Measurements from ENCODE around the gene MEIKIN.

Gene MEIKIN

DNA sequence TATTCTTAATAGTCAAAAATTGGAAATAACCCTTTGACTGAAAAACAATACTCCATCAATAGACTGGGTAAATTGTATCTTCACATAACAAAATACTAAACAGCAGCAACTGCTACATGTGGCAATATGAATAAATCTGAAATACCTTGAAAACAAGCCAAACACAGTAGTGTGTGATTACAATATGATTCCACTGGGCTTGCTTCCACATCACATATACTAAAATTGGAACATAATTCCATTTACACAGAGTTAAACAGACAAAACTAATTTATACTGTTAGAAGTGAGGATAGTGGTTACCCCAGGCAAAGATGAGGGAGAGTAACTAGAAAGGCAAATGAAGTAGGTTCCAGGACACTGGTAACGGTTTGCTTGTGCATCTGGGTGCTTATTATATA lies 169.0 kb downstream of the MEIKIN start:
- no peaks in the 10 kb centered on the region for H3K27me3 ChIP-seq (ENCODE audit: insufficient read depth, low read length)
- no peaks in the 10 kb centered on the region for H3K9me3 ChIP-seq (ENCODE audit: insufficient read depth, low read depth, low read length)
- H3K4me1 ChIP-seq (ENCODE audit: insufficient read depth, low read length) = no peaks in the 10 kb centered on the region
- no peak overlapping the region for H3K9ac ChIP-seq (ENCODE audit: low read depth, low read length)
- H3K27ac ChIP-seq (ENCODE audit: low read length) = no peak overlapping the region
- no peak overlapping the region for H3K4me3 ChIP-seq (ENCODE audit: low read length)
- no peaks in the 10 kb centered on the region for H3K36me3 ChIP-seq (ENCODE audit: insufficient read depth, low read depth, low read length)

DNA sequence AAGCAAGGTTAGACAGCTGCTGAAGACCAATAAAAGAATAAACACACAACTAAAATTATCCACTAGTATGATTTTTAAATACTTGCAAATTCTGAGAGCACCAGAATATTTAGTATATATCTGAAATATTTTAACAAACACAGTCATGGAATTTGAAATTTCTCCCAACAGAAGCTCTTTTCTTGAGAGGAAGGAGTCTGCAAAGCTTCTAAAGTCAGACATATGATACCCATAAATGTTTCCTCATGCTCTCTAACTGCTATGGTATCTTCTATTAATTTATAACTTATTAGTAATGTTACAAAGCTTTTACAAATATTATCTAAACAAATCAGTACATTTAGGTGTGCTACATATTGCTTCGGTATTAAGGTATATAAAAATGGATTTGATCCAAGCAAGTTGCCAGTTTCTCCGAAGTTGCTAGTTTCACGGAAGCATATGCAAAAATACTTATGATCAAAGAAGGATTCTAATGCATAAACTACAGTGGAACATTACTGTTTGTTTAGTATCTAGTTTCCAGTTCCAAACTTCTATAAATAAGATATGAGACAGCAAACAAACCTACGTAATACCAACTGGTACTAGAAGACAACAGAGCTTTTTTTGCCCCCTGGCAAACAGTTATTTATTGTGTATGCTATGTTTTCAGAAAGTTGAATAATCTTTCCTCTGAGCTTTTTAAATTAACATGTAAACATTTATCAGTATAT lies 170.7 kb downstream of the MEIKIN start:
- Histone ChIP-seq H3K9ac (ENCODE audit: low read depth, low read length) (no peak overlapping the region), H3K4me3 (ENCODE audit: low read length) (no peak overlapping the region), H3K4me1 (ENCODE audit: insufficient read depth, low read length) (no peaks in the 10 kb centered on the region), H3K27ac (ENCODE audit: low read length) (no peak overlapping the region), H3K27me3 (ENCODE audit: insufficient read depth, low read length) (no peaks in the 10 kb centered on the region), H3K36me3 (ENCODE audit: insufficient read depth, low read depth, low read length) (no peaks in the 10 kb centered on the region), H3K9me3 (ENCODE audit: insufficient read depth, low read depth, low read length) (no peaks in the 10 kb centered on the region)

DNA sequence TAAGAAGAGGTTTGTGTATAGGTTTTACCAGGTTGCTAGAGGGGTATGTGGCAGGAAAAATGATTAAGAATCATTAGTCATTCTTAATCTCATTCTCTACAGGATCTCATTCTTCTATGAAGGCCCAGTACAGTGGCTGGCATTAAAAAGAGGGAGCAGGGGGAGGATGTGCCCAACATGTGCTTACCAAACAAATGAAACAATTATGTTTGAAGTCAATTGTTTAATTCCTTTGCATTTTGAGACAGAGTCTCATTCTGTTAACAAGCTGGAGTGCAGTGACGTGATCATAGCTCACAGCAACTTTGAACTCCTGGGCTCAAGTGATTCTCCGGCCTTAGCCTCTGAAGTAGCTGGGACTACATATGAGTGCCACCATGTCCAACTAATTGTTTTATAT lies 171.7 kb downstream of the MEIKIN start:
- Histone ChIP-seq H3K9me3 (ENCODE audit: insufficient read depth, low read depth, low read length) (no peaks in the 10 kb centered on the region), H3K36me3 (ENCODE audit: insufficient read depth, low read depth, low read length) (no peaks in the 10 kb centered on the region), H3K4me1 (ENCODE audit: insufficient read depth, low read length) (no peaks in the 10 kb centered on the region), H3K27ac (ENCODE audit: low read length) (no peak overlapping the region), H3K4me3 (ENCODE audit: low read length) (no peak overlapping the region), H3K27me3 (ENCODE audit: insufficient read depth, low read length) (no peaks in the 10 kb centered on the region), H3K9ac (ENCODE audit: low read depth, low read length) (no peak overlapping the region)

DNA sequence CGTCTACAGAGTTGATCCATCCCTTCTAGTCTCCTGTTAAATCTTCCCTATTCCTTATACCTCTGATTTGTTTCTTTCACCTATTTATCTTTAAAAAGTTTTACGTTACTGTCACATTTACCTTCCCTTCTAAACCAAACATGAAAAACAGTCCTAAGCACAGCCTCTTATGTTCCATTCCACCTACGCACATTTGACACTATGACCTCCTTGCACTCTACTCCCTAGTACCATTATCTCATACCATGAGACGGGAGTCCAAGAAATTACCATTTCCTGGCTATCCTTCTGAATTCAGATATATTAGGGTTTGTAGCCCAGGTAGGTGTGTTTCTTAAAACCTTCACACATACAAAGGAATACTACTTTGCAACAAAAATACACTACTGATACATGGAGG lies 173.8 kb downstream of the MEIKIN start:
- Histone ChIP-seq H3K36me3 (ENCODE audit: insufficient read depth, low read depth, low read length) (no peaks in the 10 kb centered on the region), H3K4me1 (ENCODE audit: insufficient read depth, low read length) (no peaks in the 10 kb centered on the region), H3K27me3 (ENCODE audit: insufficient read depth, low read length) (no peaks in the 10 kb centered on the region), H3K9ac (ENCODE audit: low read depth, low read length) (no peak overlapping the region), H3K4me3 (ENCODE audit: low read length) (no peak overlapping the region), H3K9me3 (ENCODE audit: insufficient read depth, low read depth, low read length) (no peaks in the 10 kb centered on the region), H3K27ac (ENCODE audit: low read length) (no peak overlapping the region)

DNA sequence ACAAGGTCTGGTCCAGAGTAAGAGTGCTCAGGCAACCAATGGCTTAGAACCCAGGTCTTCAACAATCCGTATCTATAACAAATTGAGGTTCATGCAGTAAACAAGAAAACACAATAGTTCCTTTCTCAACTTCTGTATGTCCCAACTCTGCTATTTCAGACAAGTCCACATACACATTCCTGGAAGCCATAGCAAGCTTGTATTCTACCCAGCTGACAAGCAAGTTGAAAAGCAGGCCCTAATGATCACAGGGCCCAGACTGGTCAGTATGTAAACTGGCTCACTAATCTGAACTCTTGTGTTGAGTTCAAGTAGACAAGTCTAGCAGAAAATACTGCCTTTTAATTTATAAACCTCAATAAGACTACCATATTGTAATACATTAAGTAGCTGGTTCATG lies 175.5 kb downstream of the MEIKIN start:
- no peaks in the 10 kb centered on the region for H3K9me3 ChIP-seq (ENCODE audit: insufficient read depth, low read depth, low read length)
- H3K4me3 ChIP-seq (ENCODE audit: low read length) = no peak overlapping the region
- no peaks in the 10 kb centered on the region for H3K27me3 ChIP-seq (ENCODE audit: insufficient read depth, low read length)
- H3K9ac ChIP-seq (ENCODE audit: low read depth, low read length) = no peak overlapping the region
- H3K4me1 ChIP-seq (ENCODE audit: insufficient read depth, low read length) = no peaks in the 10 kb centered on the region
- H3K36me3 ChIP-seq (ENCODE audit: insufficient read depth, low read depth, low read length) = 0 out of 2 replicates have a peak, but pooled peaks cover under 1% of the 10 kb centered on the region
- no peak overlapping the region for H3K27ac ChIP-seq (ENCODE audit: low read length)

DNA sequence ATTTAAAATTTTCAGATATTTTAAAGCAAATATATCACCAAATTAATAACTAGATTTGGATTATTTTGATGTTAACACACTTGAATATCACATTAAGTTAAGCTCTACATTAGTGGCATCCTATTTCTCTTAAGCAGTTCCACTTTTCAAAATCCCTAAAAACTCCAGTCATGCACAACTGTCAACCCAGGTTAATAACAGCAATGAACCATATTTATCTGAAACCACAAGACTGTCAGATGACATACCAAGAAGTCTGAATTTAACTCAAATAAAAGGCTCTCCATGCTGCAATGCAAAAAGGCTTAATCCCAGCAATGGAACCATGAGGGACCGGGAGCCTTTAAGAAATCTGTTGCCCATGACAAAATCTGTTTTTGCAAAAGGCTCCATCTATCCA lies 176.1 kb downstream of the MEIKIN start:
- no peak overlapping the region for H3K4me3 ChIP-seq (ENCODE audit: low read length)
- no peak overlapping the region for H3K27ac ChIP-seq (ENCODE audit: low read length)
- H3K27me3 ChIP-seq (ENCODE audit: insufficient read depth, low read length) = no peaks in the 10 kb centered on the region
- no peaks in the 10 kb centered on the region for H3K4me1 ChIP-seq (ENCODE audit: insufficient read depth, low read length)
- no peaks in the 10 kb centered on the region for H3K9me3 ChIP-seq (ENCODE audit: insufficient read depth, low read depth, low read length)
- no peak overlapping the region for H3K9ac ChIP-seq (ENCODE audit: low read depth, low read length)
- H3K36me3 ChIP-seq (ENCODE audit: insufficient read depth, low read depth, low read length) = 0 out of 2 replicates have a peak, but pooled peaks cover 4% of the 10 kb centered on the region

DNA sequence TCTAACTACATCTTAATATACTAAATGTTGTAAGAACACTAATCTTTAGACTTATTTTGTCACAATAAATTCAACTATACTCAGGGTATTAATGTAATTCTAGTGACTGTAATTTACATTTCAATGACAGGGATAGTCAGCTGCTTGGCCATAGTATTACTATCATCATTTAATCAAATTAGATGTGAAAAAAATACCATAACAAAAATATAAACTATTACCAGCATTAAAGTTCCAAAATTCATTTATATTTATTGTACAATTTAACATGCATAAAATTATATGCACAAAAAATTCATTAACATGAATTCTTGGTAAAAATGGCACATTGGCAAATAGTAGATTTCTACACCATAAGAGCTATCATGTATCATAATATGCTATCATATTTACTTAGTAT lies 177.6 kb downstream of the MEIKIN start:
- Histone ChIP-seq H3K27ac (ENCODE audit: low read length) (no peak overlapping the region), H3K9ac (ENCODE audit: low read depth, low read length) (no peak overlapping the region), H3K36me3 (ENCODE audit: insufficient read depth, low read depth, low read length) (0 out of 2 replicates have a peak, but pooled peaks cover 4% of the 10 kb centered on the region), H3K4me3 (ENCODE audit: low read length) (no peak overlapping the region), H3K27me3 (ENCODE audit: insufficient read depth, low read length) (no peaks in the 10 kb centered on the region), H3K9me3 (ENCODE audit: insufficient read depth, low read depth, low read length) (no peaks in the 10 kb centered on the region), H3K4me1 (ENCODE audit: insufficient read depth, low read length) (no peaks in the 10 kb centered on the region)

DNA sequence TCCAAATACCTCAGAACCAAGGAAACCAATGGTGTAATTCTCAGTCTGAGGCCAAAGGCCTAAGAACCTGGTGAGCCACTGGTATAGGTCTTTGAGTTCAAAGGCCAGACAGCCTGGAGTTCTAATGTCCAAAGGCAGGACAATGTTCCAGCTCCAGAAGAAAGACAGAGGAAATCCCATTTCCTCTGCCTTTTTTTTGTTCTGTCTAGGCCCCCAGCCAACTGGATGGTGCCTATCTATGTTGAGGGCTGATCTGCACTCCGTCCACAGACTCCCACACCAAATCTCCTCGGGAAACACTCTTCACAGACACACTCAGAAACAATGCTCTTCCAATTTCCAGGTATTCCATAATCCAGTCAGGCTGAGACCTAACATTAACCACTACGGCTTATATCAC lies 178.8 kb downstream of the MEIKIN start:
- no peaks in the 10 kb centered on the region for H3K9me3 ChIP-seq (ENCODE audit: insufficient read depth, low read depth, low read length)
- no peak overlapping the region for H3K27ac ChIP-seq (ENCODE audit: low read length)
- H3K27me3 ChIP-seq (ENCODE audit: insufficient read depth, low read length) = no peaks in the 10 kb centered on the region
- H3K9ac ChIP-seq (ENCODE audit: low read depth, low read length) = no peak overlapping the region
- no peaks in the 10 kb centered on the region for H3K4me1 ChIP-seq (ENCODE audit: insufficient read depth, low read length)
- H3K36me3 ChIP-seq (ENCODE audit: insufficient read depth, low read depth, low read length) = 0 out of 2 replicates have a peak, but pooled peaks cover 4% of the 10 kb centered on the region
- no peak overlapping the region for H3K4me3 ChIP-seq (ENCODE audit: low read length)

DNA sequence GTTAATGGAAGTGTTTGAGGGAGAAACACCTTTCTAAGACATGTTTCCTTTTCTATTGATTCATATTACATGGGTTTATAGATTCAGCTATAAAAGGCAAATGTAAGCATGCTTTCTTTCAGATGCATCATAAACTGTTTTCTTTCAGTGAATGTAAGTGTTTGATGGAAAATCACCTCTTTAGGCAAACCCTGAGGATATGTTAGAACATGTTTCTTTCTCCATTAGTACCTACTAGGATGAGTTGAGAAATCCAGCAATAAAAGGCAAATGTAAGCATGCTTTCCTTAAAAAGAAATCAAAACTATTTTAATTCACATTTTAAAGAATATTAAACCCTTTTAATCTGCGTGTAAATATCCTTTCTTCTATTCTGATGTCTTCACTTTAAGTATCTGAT lies 180.2 kb downstream of the MEIKIN start:
- Histone ChIP-seq H3K4me3 (ENCODE audit: low read length) (no peak overlapping the region), H3K4me1 (ENCODE audit: insufficient read depth, low read length) (no peaks in the 10 kb centered on the region), H3K27me3 (ENCODE audit: insufficient read depth, low read length) (no peaks in the 10 kb centered on the region), H3K9ac (ENCODE audit: low read depth, low read length) (no peak overlapping the region), H3K27ac (ENCODE audit: low read length) (no peak overlapping the region), H3K9me3 (ENCODE audit: insufficient read depth, low read depth, low read length) (no peaks in the 10 kb centered on the region), H3K36me3 (ENCODE audit: insufficient read depth, low read depth, low read length) (0 out of 2 replicates have a peak, but pooled peaks cover 4% of the 10 kb centered on the region)

DNA sequence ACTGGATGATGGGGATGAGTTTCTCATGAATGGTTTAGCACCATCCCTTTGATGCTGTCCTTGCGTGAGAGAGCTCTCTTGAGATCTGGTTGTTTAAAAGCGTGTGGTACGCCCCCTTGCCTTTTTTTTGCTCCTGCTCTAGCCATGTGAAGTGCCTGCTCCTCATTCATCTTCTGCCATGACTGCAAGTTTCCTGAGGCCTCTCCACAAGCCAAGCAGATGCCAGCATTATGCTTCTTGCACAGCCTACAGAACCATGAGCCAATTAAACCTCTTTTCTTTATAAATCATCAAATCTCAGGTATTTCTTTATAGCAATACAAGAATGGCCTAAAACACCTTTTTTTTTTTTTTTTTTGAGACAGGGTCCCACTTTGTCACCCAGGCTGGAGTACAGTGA lies 181.5 kb downstream of the MEIKIN start:
- no peaks in the 10 kb centered on the region for H3K4me1 ChIP-seq (ENCODE audit: insufficient read depth, low read length)
- H3K9ac ChIP-seq (ENCODE audit: low read depth, low read length) = no peak overlapping the region
- 0 out of 2 replicates have a peak, but pooled peaks cover 4% of the 10 kb centered on the region for H3K36me3 ChIP-seq (ENCODE audit: insufficient read depth, low read depth, low read length)
- no peak overlapping the region for H3K4me3 ChIP-seq (ENCODE audit: low read length)
- H3K27me3 ChIP-seq (ENCODE audit: insufficient read depth, low read length) = no peaks in the 10 kb centered on the region
- H3K9me3 ChIP-seq (ENCODE audit: insufficient read depth, low read depth, low read length) = no peaks in the 10 kb centered on the region
- H3K27ac ChIP-seq (ENCODE audit: low read length) = no peak overlapping the region

DNA sequence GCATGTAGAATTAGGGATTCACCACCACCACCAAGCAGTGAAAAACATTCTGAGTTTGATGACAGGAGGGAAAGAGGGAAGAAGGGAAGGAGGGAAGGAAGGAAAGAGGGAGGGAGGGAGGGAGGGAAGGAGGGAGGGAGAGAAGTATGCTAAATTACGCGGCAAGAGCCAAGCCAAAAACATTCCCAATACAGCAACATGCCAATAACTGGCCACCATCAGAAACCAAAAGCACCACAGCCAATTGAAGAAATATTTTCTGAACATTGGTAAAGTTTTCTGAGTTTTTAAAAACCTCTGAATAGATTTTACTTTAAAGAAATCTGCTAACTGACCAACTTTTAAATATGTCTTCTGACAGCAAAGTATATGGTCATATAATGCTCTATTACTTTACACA lies 184.7 kb downstream of the MEIKIN start:
- Histone ChIP-seq H3K9me3 (ENCODE audit: insufficient read depth, low read depth, low read length) (no peaks in the 10 kb centered on the region), H3K27me3 (ENCODE audit: insufficient read depth, low read length) (no peaks in the 10 kb centered on the region), H3K4me1 (ENCODE audit: insufficient read depth, low read length) (no peaks in the 10 kb centered on the region), H3K36me3 (ENCODE audit: insufficient read depth, low read depth, low read length) (0 out of 2 replicates have a peak, but pooled peaks cover 4% of the 10 kb centered on the region), H3K27ac (ENCODE audit: low read length) (no peak overlapping the region), H3K9ac (ENCODE audit: low read depth, low read length) (no peak overlapping the region), H3K4me3 (ENCODE audit: low read length) (no peak overlapping the region)

DNA sequence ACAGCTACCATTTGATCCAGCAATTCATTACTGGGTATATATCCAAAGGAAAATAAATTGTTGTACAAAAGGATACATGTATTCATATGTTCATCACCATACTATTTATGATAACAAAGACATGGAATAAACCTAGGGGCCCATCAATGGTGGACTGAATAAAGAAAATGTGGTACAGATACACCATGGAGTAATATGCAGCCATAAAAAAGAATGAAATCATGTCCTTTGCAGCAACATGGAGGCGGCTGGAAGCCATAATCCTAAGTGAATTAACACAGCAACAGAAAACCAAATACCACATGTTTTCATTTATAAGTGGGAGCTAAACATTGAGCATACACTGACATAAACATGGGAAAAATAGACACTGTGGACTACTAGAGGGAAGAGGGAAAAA lies 185.8 kb downstream of the MEIKIN start:
- Histone ChIP-seq H3K27me3 (ENCODE audit: insufficient read depth, low read length) (no peaks in the 10 kb centered on the region), H3K4me3 (ENCODE audit: low read length) (no peak overlapping the region), H3K36me3 (ENCODE audit: insufficient read depth, low read depth, low read length) (0 out of 2 replicates have a peak, but pooled peaks cover 1% of the 10 kb centered on the region), H3K4me1 (ENCODE audit: insufficient read depth, low read length) (no peaks in the 10 kb centered on the region), H3K27ac (ENCODE audit: low read length) (no peak overlapping the region), H3K9ac (ENCODE audit: low read depth, low read length) (no peak overlapping the region), H3K9me3 (ENCODE audit: insufficient read depth, low read depth, low read length) (no peaks in the 10 kb centered on the region)

Data from iPS-20b (cell line).